K562 (cell line): ENCODE results near the gene ACBD4. TPM values are rescaled to one million over a fixed set of nuclear protein-coding genes. Genes with fewer than 3 reads are reported as not detected.

ENCODE experiments used
- ATAC-seq: fragments of 200-7000 bp; cut with Tn5 transposase; 3 replicates; pipeline ENCODE4 v1.9.1; 2020; ENCODE audit warnings: moderate library complexity
- BruUV-seq: library from RNA; stranded (reverse); fragments of 400-500 nt; replicated peaks from 2 replicates; lab custom pipeline; 2021; lab: Mats Ljungman, UMichigan
- CTCF ChIA-PET: fragments of 300-600 bp; formaldehyde crosslinking; extraction: SDS; loops from one replicate; lab custom pipeline; 2021; ENCODE audit warnings: low intra/inter-chr PET ratio; lab: Yijun Ruan, JAX
- POLR2A ChIA-PET: fragments of 300-600, 350-650 bp; sonication (Branson Sonifier 250); formaldehyde crosslinking; extraction: SDS; loops from one replicate; lab custom pipeline; 2021; ENCODE audit warnings: antibody characterized with exemption, inconsistent platforms; lab: Yijun Ruan, JAX
- DNase-seq, 4 experiments: peaks; one replicate each; pipeline versions ENCODE4 v3.0.0 to v3.0.0-alpha.2; 2011 to 2018; ENCODE audit warnings: low spot score in 3 of 4, mixed read lengths in 3 of 4; ENCODE audit errors: extremely low read depth in 1 of 4
- FAIRE-seq: peaks from 2 replicates; lab custom pipeline; 2011; peaks lifted over from hg19 to GRCh38; lab: Jason Lieb, UNC
- H2AFZ ChIP-seq: 2 replicates; pipeline ENCODE4 v1.6.0; 2011; ENCODE audit warnings: low read depth, low read length, control low read depth, inconsistent platforms
- H3K27ac ChIP-seq: fragments of 200-600 bp; 3 replicates; pipeline ENCODE4 v1.8.0; 2011; ENCODE audit warnings: low read depth, mild to moderate bottlenecking, control low read depth, inconsistent platforms, low read length, moderate library complexity, mixed read lengths; ENCODE audit errors: extremely low read depth
- H3K27me3 ChIP-seq, 2 experiments: fragments of 300-600 bp in 1 of 2; 2 replicates in 1 of 2; 3 replicates in 1 of 2; pipeline versions ENCODE4 v1.6.0 to v1.8.0; 2011; ENCODE audit warnings: inconsistent platforms in 2 of 2, low read length in 2 of 2, mild to moderate bottlenecking in 1 of 2, mixed read lengths in 1 of 2, moderate library complexity in 1 of 2; ENCODE audit not compliant: control insufficient read depth in 2 of 2, insufficient read depth in 2 of 2
- H3K36me3 ChIP-seq: fragments of 300-600 bp; 3 replicates; pipeline ENCODE4 v1.8.0; 2011; ENCODE audit warnings: mild to moderate bottlenecking, low read length, inconsistent platforms; ENCODE audit not compliant: control insufficient read depth, insufficient read depth
- H3K4me1 ChIP-seq, 2 experiments: fragments of 200-600 bp in 1 of 2; replicated peaks in 1 of 2; 2 replicates in 1 of 2; 3 replicates in 1 of 2; pipeline versions ENCODE4 v1.5.1 to v1.8.0; 2011; ENCODE audit warnings: inconsistent platforms in 2 of 2, low read length in 2 of 2, mild to moderate bottlenecking in 1 of 2, mixed read lengths in 1 of 2, moderate library complexity in 1 of 2; ENCODE audit not compliant: control insufficient read depth in 2 of 2, insufficient read depth in 2 of 2
- H3K4me2 ChIP-seq: 2 replicates; pipeline ENCODE4 v1.6.1; 2011; ENCODE audit warnings: low read length, control low read depth, inconsistent platforms, mixed read lengths; ENCODE audit not compliant: insufficient read depth
- H3K4me3 ChIP-seq: fragments of 200-600 bp; sonication (generic), shearing (Covaris generic); 2 replicates; pipeline ENCODE4 v1.5.1; 2016; ENCODE audit warnings: control low read depth, inconsistent platforms
- H3K79me2 ChIP-seq: fragments of 200-600 bp; 3 replicates; pipeline ENCODE4 v1.8.0; 2011; ENCODE audit warnings: low read length, inconsistent platforms; ENCODE audit not compliant: control insufficient read depth, insufficient read depth
- H3K9ac ChIP-seq, 2 experiments: 2 replicates each; pipeline versions ENCODE4 v1.6.0 to v1.6.1; 2011; ENCODE audit warnings: low read depth in 2 of 2, low read length in 2 of 2, control low read depth in 1 of 2, inconsistent platforms in 1 of 2, mild to moderate bottlenecking in 1 of 2, mixed read lengths in 1 of 2; ENCODE audit not compliant: insufficient read depth in 1 of 2
- H3K9me1 ChIP-seq: one replicate; pipeline ENCODE4 v1.6.0; 2011; ENCODE audit warnings: inconsistent platforms, mild to moderate bottlenecking, low read length, moderate library complexity; ENCODE audit not compliant: control insufficient read depth, insufficient read depth
- H3K9me3 ChIP-seq: replicated peaks from 2 replicates; pipeline ENCODE4 v1.5.1; 2011; ENCODE audit warnings: low read depth, low read length, inconsistent platforms; ENCODE audit not compliant: control insufficient read depth, insufficient read depth
- H4K20me1 ChIP-seq: replicated peaks from 2 replicates; pipeline ENCODE4 v1.6.1; 2011; ENCODE audit warnings: low read length, inconsistent platforms, mixed read lengths; ENCODE audit not compliant: control insufficient read depth, insufficient read depth
- CBFA2T2 ChIP-seq: fragments of 450-650 bp; conservative IDR thresholded peaks from 2 replicates; pipeline ENCODE4 v1.6.1; 2017; ENCODE audit warnings: mild to moderate bottlenecking
- CCAR2 ChIP-seq: fragments of 200-400 bp; formaldehyde crosslinking; IDR thresholded peaks from 2 replicates; pipeline ENCODE4 v1.6.1; 2017; ENCODE audit warnings: mild to moderate bottlenecking, low read depth, low read length
- KAT7 ChIP-seq: sonication (generic); formaldehyde crosslinking; IDR thresholded peaks from 2 replicates; pipeline ENCODE4 v1.8.0; 2022; ENCODE audit warnings: missing genetic modification reagents, mild to moderate bottlenecking, borderline replicate concordance
- KDM2B ChIP-seq: fragments of 250-450 bp; sonication (Bioruptor Pico); IDR thresholded peaks from 2 replicates; pipeline ENCODE4 v1.8.0; 2021; ENCODE audit warnings: mild to moderate bottlenecking, moderate library complexity
- LEF1 ChIP-seq: fragments of 450-650 bp; IDR thresholded peaks from 2 replicates; pipeline ENCODE4 v1.6.1; 2016; ENCODE audit warnings: mild to moderate bottlenecking
- MTA2 ChIP-seq: fragments of 450-650 bp; IDR thresholded peaks from 2 replicates; pipeline ENCODE4 v1.6.1; 2016; ENCODE audit warnings: low read depth
- RBM14 ChIP-seq: fragments of 200-400 bp; formaldehyde crosslinking; IDR thresholded peaks from 2 replicates; pipeline ENCODE4 v1.6.1; 2018; ENCODE audit warnings: low read depth, mild to moderate bottlenecking, low read length, moderate library complexity, borderline replicate concordance; ENCODE audit not compliant: insufficient read depth
- SMARCA4 ChIP-seq: fragments of 450-650 bp; IDR thresholded peaks from 2 replicates; pipeline ENCODE4 v1.6.1; 2016
- USF1 ChIP-seq: sonication (generic); formaldehyde crosslinking; IDR thresholded peaks from 2 replicates; pipeline ENCODE4 v1.9.0; 2022; ENCODE audit warnings: mild to moderate bottlenecking, missing genetic modification reagents
- ZFPM2 ChIP-seq: fragments of 250-450 bp; sonication (Bioruptor Pico); IDR thresholded peaks from 2 replicates; pipeline ENCODE4 v1.5.1; 2022; ENCODE audit warnings: mild to moderate bottlenecking
- ZHX1 ChIP-seq: fragments of 150-350 bp; conservative IDR thresholded peaks from 2 replicates; pipeline ENCODE4 v1.6.1; 2014; ENCODE audit warnings: low read length
- ZNF449 ChIP-seq: fragments of 250-450 bp; sonication (Bioruptor Pico); IDR thresholded peaks from 2 replicates; pipeline ENCODE4 v1.8.0; 2022; ENCODE audit warnings: moderate library complexity, mild to moderate bottlenecking, inconsistent platforms
- ZNF778 ChIP-seq: fragments of 450-650 bp; formaldehyde crosslinking; IDR thresholded peaks from 2 replicates; pipeline ENCODE4 v1.4.0; 2020; ENCODE audit warnings: mild to moderate bottlenecking, moderate library complexity
- WGBS: fragments of 100-300 bp; shearing (Covaris generic); methylation state at CpG from one replicate; pipeline ENCODE4 v1.1.6; 2016; ENCODE audit warnings: low coverage, mixed read lengths; ENCODE audit not compliant: insufficient coverage; ENCODE audit errors: missing lambda C conversion rate; 5-methylcytosine and 5-hydroxymethylcytosine counted together
- in situ Hi-C: fragments of 300-500 bp; cut with MboI; formaldehyde crosslinking; loops from 4 replicates; pipeline ENCODE4 v1.15.0; 2018; ENCODE audit warnings: inconsistent platforms, mixed read lengths
- intact Hi-C: fragments of 100-400 bp; cut with micrococcal nuclease; formaldehyde crosslinking; loops from 2 replicates; pipeline ENCODE4 v1.14.2; 2022
- polyA plus RNA-seq, 8 experiments: library from polyadenylated mRNA; depleted of rRNA in 4 of 8; stranded (reverse) in 5 of 8; unstranded in 3 of 8; fragments of >200 nt; fragmentation: Nextera tagmentation in 2 of 8; fragmentation: Illumina TruSeq in 1 of 8; extraction: Ambion mirVana in 2 of 8; extraction: Trizol in 1 of 8; gene quantifications; 2 replicates each; pipeline versions ENCODE4 v1.2.1 to v1.2.3, GENCODE V29; 2011 to 2014; ENCODE audit warnings: inconsistent platforms in 1 of 8, missing spikeins in 1 of 8
- total RNA-seq, 7 experiments: library from RNA; depleted of rRNA in 6 of 7; stranded (reverse); fragments of >200 nt in 6 of 7; fragmentation: Illumina TruSeq in 2 of 7; extraction: Trizol in 2 of 7; gene quantifications; 2 replicates each; pipeline versions ENCODE4 v1.2.1 to v1.2.3, GENCODE V29; 2011 to 2021; ENCODE audit warnings: low replicate concordance in 1 of 7

Gene ACBD4
- total and polyA plus RNA-seq, 9 of the 15 experiments (the other 6 are each of a cell fraction or from before 2014, with no cell fraction given): 0.14 to 6.9 (median 4.6) TPM

GRCh38 chr17:45136846-45137560, 1.5 kb downstream of the ACBD4 start:
- ATAC-seq: no peak
- Histone ChIP-seq H3K9me3 (no peaks in the 10 kb centered on the region; the same call in 1 of the 2 replicates), H3K27ac (no peak overlapping the region), H3K36me3 (no peaks in the 10 kb centered on the region), H3K79me2 (peaks cover 7% of the 10 kb centered on the region; the same call in 1 of the 3 replicates), H3K9ac (peak overlapping the region in 1 of 2 experiments; percentile 33; a peak in 1 of 4 replicates), H3K4me1 (peaks cover 7 to 36% of the 10 kb centered on the region in 2 experiments), H3K9me1 (no peaks in the 10 kb centered on the region), H2AFZ (no peak overlapping the region), H3K4me2 (no peak overlapping the region), H3K27me3 (no peaks in the 10 kb centered on the region), H3K4me3 (no peak overlapping the region), H4K20me1 (no peaks in the 10 kb centered on the region)
- ChIA-PET CTCF (interaction anchor here (1.4 to 6.2 kb wide), 3 partner anchors 15 to 249 kb away, joined by 5 to 165 read pairs (median 29); no protein-coding TSS in a partner anchor), POLR2A (interaction anchor here (1.0 to 7.1 kb wide), 4 partner anchors 13 to 56 kb away, joined by 3 to 119 read pairs (median 4); partner anchors contain the start of gene HEXIM1)
- 62% methylated on average over 11 of the region's 12 CpGs for WGBS
- no TSS peak for BruUV-seq
- intact Hi-C loops (loop anchor here (5.0 kb wide), 1 partner anchor 250 kb away; no protein-coding TSS in a partner anchor), in situ Hi-C loops (loop anchor here (5.0 kb wide), 1 partner anchor 60 kb away; no protein-coding TSS in a partner anchor)
- no peak for DNase-seq
- FAIRE-seq: no peak
- TF ChIP-seq USF1 (CRISPR knock-in tag): no peak
- TF ChIP-seq CCAR2: no peak
- TF ChIP-seq ZNF449 (CRISPR knock-in tag): no peak
- TF ChIP-seq ZNF778 (CRISPR knock-in tag): no peak
- TF ChIP-seq RBM14: no peak
- TF ChIP-seq KDM2B (CRISPR knock-in tag): no peak
- TF ChIP-seq ZHX1: no peak
- TF ChIP-seq MTA2: no peak
- TF ChIP-seq SMARCA4: no peak
- TF ChIP-seq KAT7 (CRISPR knock-in tag): no peak
- TF ChIP-seq ZFPM2: no peak
- no peak for TF ChIP-seq LEF1
- no peak for TF ChIP-seq CBFA2T2
